SK-N-SH (cell line): Measurements from ENCODE around the gene USP26. TPM values are rescaled to one million over a fixed set of nuclear protein-coding genes. Genes with fewer than 3 reads are reported as not detected.
"Not testable (repeated sequence)": the region's sequence is repeated elsewhere in the genome, so short reads cannot be mapped to it uniquely, and the experiment has no call there.

ENCODE experiments used
- CTCF ChIA-PET: fragments of 300-600, 350-600 bp; formaldehyde crosslinking; extraction: SDS; loops from one replicate; lab custom pipeline; 2021; lab: Yijun Ruan, JAX
- POLR2A ChIA-PET: fragments of 350-600 bp; sonication (Branson Sonifier 250); formaldehyde crosslinking; extraction: SDS; loops from one replicate; lab custom pipeline; 2020; ENCODE audit warnings: antibody characterized with exemption, inconsistent platforms; lab: Yijun Ruan, JAX
- DNase-seq: peaks from one replicate; pipeline ENCODE4 v3.0.0; 2012
- H2AFZ ChIP-seq: fragments of 200-600 bp; sonication (generic); 2 replicates; pipeline ENCODE4 v1.8.1; 2016; ENCODE audit warnings: antibody characterized with exemption, mild to moderate bottlenecking, low read depth
- H3F3A ChIP-seq: fragments of 200-600 bp; sonication (generic); replicated peaks from 2 replicates; pipeline ENCODE3; 2016; ENCODE audit warnings: antibody characterized with exemption, mild to moderate bottlenecking; ENCODE audit not compliant: insufficient read depth
- H3K27ac ChIP-seq, 2 experiments: fragments of 200-500 bp in 1 of 2; fragments of 200-600 bp in 1 of 2; sonication (Bioruptor generic) in 1 of 2; sonication (generic), shearing (Covaris generic) in 1 of 2; 2 replicates each; pipeline versions ENCODE4 v1.5.1 to v1.6.1; 2014 to 2016; ENCODE audit warnings: low read depth in 2 of 2, inconsistent platforms in 1 of 2, low read length in 1 of 2, mild to moderate bottlenecking in 1 of 2, mixed read lengths in 1 of 2
- H3K27me3 ChIP-seq: fragments of 200-600 bp; sonication (generic), shearing (Covaris generic); 2 replicates; pipeline ENCODE4 v1.6.1; 2016; ENCODE audit warnings: mixed run types; ENCODE audit not compliant: insufficient read depth
- H3K36me3 ChIP-seq, 2 experiments: fragments of 200-500 bp in 1 of 2; fragments of 200-600 bp in 1 of 2; sonication (Bioruptor generic) in 1 of 2; sonication (generic) in 1 of 2; replicated peaks in 1 of 2; 2 replicates each; pipeline versions ENCODE3 to v1.5.1; 2014 to 2016; ENCODE audit warnings: low read length in 1 of 2, mild to moderate bottlenecking in 1 of 2; ENCODE audit not compliant: insufficient read depth in 2 of 2, control insufficient read depth in 1 of 2
- H3K4me1 ChIP-seq, 2 experiments: fragments of 200-500 bp in 1 of 2; fragments of 200-600 bp in 1 of 2; sonication (Bioruptor generic) in 1 of 2; sonication (generic), shearing (Covaris generic) in 1 of 2; 2 replicates each; pipeline versions ENCODE4 v1.5.1 to v1.6.1; 2014 to 2016; ENCODE audit warnings: low read depth in 1 of 2, low read length in 1 of 2, mixed run types in 1 of 2; ENCODE audit not compliant: insufficient read depth in 2 of 2, control insufficient read depth in 1 of 2
- H3K4me2 ChIP-seq: fragments of 200-600 bp; sonication (generic), shearing (Covaris generic); 2 replicates; pipeline ENCODE4 v1.6.1; 2017; ENCODE audit warnings: mixed run types
- H3K4me3 ChIP-seq, 2 experiments: fragments of 200-500 bp in 1 of 2; fragments of 200-600 bp in 1 of 2; sonication (Bioruptor generic) in 1 of 2; sonication (generic), shearing (Covaris generic) in 1 of 2; 2 replicates each; pipeline versions ENCODE4 v1.5.1 to v1.8.1; 2014 to 2016; ENCODE audit warnings: low read depth in 2 of 2, inconsistent platforms in 1 of 2, low read length in 1 of 2, mild to moderate bottlenecking in 1 of 2, mixed read lengths in 1 of 2, moderate library complexity in 1 of 2
- H3K79me2 ChIP-seq: fragments of 200-600 bp; sonication (generic); 2 replicates; pipeline ENCODE4 v1.8.1; 2017; ENCODE audit warnings: mild to moderate bottlenecking; ENCODE audit not compliant: insufficient read depth
- H3K9ac ChIP-seq: fragments of 200-600 bp; sonication (generic); 2 replicates; pipeline ENCODE4 v1.6.1; 2017; ENCODE audit warnings: mixed run types
- H3K9me2 ChIP-seq: fragments of 200-600 bp; sonication (generic); 2 replicates; pipeline ENCODE4 v1.6.1; 2017; ENCODE audit warnings: mixed run types
- H3K9me3 ChIP-seq: fragments of 200-600 bp; sonication (generic); 2 replicates; pipeline ENCODE4 v1.6.1; 2017; ENCODE audit warnings: mixed run types, mild to moderate bottlenecking, moderate library complexity
- H4K20me1 ChIP-seq: fragments of 200-600 bp; sonication (generic); 2 replicates; pipeline ENCODE4 v1.6.1; 2017; ENCODE audit warnings: mild to moderate bottlenecking, mixed run types; ENCODE audit not compliant: insufficient read depth
- ELF1 ChIP-seq: IDR thresholded peaks from 2 replicates; pipeline ENCODE4 v1.4.0; 2012
- FOSL2 ChIP-seq: IDR thresholded peaks from 2 replicates; pipeline ENCODE4 v1.4.0; 2012; ENCODE audit warnings: low read depth, mild to moderate bottlenecking, moderate library complexity, borderline replicate concordance
- REST ChIP-seq: IDR thresholded peaks from 2 replicates; pipeline ENCODE4 v1.6.1; 2012; ENCODE audit warnings: mild to moderate bottlenecking, low read depth, low read length, moderate library complexity
- TCF12 ChIP-seq: IDR thresholded peaks from 2 replicates; pipeline ENCODE4 v1.4.0; 2012
- USF1 ChIP-seq: IDR thresholded peaks from 2 replicates; pipeline ENCODE4 v1.4.0; 2012; ENCODE audit warnings: low read depth, borderline replicate concordance
- WGBS: methylation state at CpG from one replicate; pipeline ENCODE4 v1.1.6; 2017; ENCODE audit warnings: low lambda C conversion rate; 5-methylcytosine and 5-hydroxymethylcytosine counted together
- polyA plus RNA-seq, 3 experiments: library from polyadenylated mRNA; depleted of rRNA; stranded (reverse); fragments of >200 nt; gene quantifications; 2 replicates each; pipeline ENCODE4 v1.2.3, GENCODE V29; 2012
- TF ChIP-seq, protein P1 (sequence below): fragments of 200-600 bp; sonication (generic); IDR thresholded peaks from 2 replicates; pipeline ENCODE4 v1.6.1; 2017; ENCODE audit warnings: antibody characterized with exemption, mild to moderate bottlenecking, moderate library complexity

USP26 gene
- polyA plus RNA-seq, 1 of the 3 experiments (the other 2 are of a cell fraction) = not detected

GRCh38 chrX:133085785-133086184 lies 11.1 kb downstream of the USP26 start:
- ChIA-PET POLR2A (no interaction called here), CTCF (no interaction called here)
- H3K4me1 ChIP-seq = no peaks in the 10 kb centered on the region
- no peaks in the 10 kb centered on the region for H3K27me3 ChIP-seq
- H3K9ac ChIP-seq = no peak overlapping the region
- WGBS = 8% methylated on average over 3 of the region's 3 CpGs
- H3K4me2 ChIP-seq = no peak overlapping the region
- DNase-seq = no peak
- no peak overlapping the region for H3K27ac ChIP-seq
- TF ChIP-seq TCF12 = no peak
- TF ChIP-seq FOSL2 = no peak
- TF ChIP-seq USF1 = no peak
- TF ChIP-seq, protein P1, sequence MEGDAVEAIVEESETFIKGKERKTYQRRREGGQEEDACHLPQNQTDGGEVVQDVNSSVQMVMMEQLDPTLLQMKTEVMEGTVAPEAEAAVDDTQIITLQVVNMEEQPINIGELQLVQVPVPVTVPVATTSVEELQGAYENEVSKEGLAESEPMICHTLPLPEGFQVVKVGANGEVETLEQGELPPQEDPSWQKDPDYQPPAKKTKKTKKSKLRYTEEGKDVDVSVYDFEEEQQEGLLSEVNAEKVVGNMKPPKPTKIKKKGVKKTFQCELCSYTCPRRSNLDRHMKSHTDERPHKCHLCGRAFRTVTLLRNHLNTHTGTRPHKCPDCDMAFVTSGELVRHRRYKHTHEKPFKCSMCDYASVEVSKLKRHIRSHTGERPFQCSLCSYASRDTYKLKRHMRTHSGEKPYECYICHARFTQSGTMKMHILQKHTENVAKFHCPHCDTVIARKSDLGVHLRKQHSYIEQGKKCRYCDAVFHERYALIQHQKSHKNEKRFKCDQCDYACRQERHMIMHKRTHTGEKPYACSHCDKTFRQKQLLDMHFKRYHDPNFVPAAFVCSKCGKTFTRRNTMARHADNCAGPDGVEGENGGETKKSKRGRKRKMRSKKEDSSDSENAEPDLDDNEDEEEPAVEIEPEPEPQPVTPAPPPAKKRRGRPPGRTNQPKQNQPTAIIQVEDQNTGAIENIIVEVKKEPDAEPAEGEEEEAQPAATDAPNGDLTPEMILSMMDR = no peak
- TF ChIP-seq ELF1 = no peak
- no peak for TF ChIP-seq REST
- H3K79me2 ChIP-seq = no peaks in the 10 kb centered on the region
- no peak overlapping the region for H2AFZ ChIP-seq
- H3K9me2 ChIP-seq = no peaks in the 10 kb centered on the region
- H4K20me1 ChIP-seq = no peaks in the 10 kb centered on the region
- H3K36me3 ChIP-seq = no peaks in the 10 kb centered on the region
- no peaks in the 10 kb centered on the region for H3K9me3 ChIP-seq
- H3K4me3 ChIP-seq = no peak overlapping the region
- H3F3A ChIP-seq = no peaks in the 10 kb centered on the region

DNA sequence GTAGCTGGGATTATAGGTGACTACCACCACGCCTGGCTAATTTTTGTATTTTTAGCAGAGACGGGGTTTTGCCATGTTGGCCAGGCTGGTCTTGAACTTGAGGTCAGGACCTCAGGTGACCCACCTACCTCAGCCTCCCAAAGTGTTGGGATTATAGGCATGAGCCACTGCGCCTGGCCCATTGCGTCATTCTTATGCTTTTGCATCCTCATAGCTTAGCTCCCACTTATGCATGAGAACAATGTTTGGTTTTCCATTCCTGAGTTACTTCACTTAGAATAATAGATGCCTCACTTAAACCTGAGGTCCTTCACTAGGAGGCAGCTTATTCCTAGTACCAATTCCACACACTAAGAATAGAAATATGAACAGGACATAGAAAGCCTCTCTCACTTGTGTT lies 11.9 kb downstream of the USP26 start:
- H4K20me1 ChIP-seq, DNase-seq, H3K4me3 ChIP-seq, H3K9ac ChIP-seq, H3K9me2 ChIP-seq, H3K4me1 ChIP-seq, H3K4me2 ChIP-seq, H3K27me3 ChIP-seq, H3K27ac ChIP-seq, H3F3A ChIP-seq, H3K79me2 ChIP-seq, H2AFZ ChIP-seq, H3K9me3 ChIP-seq, POLR2A ChIA-PET, CTCF ChIA-PET, H3K36me3 ChIP-seq: not testable (repeated sequence)
- WGBS = 36% methylated on average over 3 of the region's 4 CpGs
